GM12872 (cell line): Measurements from ENCODE around the gene ARID1B.

Experiments
- TF ChIP-seq, protein P1 (sequence below): IDR thresholded peaks from 3 replicates; pipeline ENCODE4 v1.5.1; 2011; ENCODE audit warnings: low read depth, mild to moderate bottlenecking, low read length, moderate library complexity; ENCODE audit not compliant: insufficient read depth

The ARID1B gene

DNA sequence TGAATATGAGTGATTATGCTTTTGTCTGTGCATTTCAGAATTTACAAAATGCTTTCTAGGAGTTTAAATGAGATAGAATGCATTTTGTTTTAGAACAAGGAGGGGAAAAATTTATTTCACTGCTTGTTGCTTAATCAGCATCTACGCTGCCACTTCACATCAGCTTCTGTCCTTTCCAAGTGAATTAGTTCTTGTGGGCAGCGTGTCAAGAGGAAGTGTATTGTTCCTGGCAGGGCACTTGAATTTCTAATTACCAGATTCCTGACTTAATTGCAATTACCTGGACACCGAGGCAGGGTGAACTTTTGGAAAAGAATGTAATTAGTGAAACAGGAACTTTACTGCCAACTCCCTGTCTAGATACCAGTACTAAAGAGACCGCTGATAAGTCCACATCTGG, 282.6 kb downstream of the ARID1B start:
- TF ChIP-seq, protein P1, sequence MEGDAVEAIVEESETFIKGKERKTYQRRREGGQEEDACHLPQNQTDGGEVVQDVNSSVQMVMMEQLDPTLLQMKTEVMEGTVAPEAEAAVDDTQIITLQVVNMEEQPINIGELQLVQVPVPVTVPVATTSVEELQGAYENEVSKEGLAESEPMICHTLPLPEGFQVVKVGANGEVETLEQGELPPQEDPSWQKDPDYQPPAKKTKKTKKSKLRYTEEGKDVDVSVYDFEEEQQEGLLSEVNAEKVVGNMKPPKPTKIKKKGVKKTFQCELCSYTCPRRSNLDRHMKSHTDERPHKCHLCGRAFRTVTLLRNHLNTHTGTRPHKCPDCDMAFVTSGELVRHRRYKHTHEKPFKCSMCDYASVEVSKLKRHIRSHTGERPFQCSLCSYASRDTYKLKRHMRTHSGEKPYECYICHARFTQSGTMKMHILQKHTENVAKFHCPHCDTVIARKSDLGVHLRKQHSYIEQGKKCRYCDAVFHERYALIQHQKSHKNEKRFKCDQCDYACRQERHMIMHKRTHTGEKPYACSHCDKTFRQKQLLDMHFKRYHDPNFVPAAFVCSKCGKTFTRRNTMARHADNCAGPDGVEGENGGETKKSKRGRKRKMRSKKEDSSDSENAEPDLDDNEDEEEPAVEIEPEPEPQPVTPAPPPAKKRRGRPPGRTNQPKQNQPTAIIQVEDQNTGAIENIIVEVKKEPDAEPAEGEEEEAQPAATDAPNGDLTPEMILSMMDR: no peak

DNA sequence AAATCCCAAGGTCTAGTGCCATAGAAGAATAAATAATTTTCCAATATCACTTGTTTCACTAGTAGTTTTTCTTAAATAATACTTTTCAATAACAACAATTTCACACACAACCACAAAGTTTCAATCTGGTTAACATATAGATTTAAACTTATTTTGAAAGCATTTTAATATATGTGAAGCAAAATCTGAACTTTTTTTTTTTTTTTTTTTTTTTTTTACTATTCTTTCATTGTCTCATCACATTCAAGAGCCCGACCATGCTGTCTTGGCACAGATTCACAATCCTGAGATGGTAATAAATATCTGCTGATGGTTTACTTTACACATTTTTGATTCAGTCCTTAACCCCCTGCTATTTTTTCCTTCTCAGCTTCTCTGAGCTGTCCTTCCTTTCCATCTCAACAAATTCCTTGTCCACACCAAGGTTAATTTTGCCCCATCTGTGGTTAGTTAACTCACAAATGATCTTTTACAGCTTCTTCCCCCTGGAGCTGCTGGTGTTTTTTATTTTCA, 283.3 kb downstream of the ARID1B start:
- TF ChIP-seq, protein P1: no peak

DNA sequence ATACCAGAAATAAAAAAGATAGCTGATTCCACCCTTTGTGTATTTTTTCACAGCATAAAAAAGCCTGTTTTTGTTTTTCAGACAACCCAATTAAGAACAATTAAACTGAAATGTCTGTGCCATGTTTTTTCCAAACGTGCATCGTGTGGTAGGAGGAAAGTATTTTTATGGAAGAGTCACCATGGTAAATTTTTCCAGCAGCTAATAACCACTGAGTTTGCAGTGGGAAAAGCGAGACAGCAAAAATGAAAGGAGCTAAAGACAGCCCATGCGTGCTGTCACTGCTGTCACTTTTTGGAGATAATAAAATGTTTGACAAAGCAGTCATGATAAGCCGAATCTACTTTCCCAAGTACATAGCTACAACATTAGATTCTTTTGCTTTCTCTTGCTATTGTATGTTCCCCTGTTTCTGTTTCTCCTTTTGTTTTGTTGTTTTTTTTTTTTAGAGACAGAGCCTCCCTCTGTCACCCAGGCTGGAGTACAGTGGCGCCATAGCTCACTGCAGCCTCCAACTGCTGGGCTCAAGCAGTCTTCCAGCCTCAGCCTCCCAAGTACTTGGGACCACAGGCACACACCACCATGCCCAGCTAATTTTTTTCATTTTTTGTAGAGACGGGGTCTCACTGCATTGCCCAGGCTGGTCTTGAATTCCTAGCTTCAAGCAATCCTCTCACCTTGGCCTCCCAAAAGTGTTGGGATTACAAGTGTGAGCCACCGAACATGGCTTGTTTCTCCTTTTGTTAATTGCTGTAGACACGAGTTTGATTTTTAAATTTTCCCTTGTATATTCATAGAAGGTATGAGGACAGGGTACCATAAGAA, 284.8 kb downstream of the ARID1B start:
- TF ChIP-seq, protein P1: no peak

DNA sequence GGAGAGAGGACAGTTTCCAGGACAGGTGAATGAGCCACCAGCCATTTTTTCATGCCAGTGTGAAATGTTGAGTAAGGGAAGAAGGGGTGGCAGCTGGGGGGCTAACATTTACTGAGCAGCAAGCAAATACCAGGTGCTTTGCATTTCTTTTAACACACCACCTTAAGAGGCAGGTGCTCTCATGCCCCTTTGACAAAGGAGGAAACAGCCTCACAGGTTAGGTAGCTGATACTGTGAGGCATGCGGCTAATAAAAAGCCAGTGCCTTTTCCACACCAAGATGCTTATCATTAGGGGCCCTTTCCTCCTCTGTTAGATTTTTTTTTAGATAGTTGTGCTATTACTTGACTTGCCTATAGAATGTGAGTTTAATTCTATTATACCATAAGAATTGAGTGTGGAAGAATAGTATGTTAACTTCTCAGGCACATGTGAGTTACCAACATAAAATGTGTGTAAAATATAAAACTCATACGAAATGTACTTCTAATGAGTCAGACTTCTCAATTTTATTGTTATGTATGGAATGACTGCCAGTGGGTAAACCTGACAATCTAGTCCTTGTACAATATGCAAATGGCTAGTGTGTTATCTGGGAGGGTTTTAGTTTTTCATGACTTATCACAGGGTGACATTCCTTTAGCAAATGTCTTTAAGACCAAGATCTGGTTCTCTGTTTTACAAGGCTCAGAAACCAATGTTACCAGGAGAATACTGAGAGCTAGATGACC, 286.2 kb downstream of the ARID1B start:
- TF ChIP-seq, protein P1: no peak

DNA sequence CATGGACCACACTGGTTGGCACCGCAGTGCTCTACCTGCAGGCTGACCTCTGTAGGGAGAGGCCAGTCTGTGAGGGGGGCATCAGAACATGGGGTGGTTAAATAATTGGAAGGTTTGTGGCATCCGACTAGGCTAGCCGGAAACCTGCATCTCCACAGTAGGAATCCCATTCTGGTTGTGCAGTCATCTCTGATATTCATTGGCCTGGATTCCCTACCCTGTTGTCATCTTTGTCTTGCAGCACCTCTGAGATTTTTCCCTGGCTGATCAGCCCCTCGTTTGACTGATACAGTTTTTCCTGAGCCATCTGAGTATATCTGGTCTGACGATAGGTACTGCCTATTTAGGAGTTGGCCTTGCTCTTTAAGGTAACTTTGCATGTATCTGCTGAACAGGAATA, 286.7 kb downstream of the ARID1B start:
- TF ChIP-seq, protein P1: no peak

DNA sequence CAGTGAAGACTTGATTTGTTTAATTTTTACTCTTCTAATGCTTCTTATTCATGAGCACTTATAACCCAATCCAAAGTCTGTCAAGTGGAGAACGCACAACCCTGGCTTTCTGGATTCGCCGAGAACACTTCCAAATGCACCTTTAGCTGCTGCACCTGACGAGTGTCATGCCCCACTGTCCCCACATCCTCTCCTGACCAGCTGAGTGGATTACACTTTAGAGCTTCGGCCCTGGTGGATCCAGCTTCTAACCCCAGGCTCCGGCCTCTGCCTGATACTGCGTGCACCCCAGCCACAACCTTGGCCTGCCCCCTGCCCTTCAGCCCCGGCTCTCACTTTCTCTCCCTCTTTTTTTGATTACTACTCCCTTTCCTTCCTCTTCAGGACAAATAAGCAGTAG, 287.3 kb downstream of the ARID1B start:
- TF ChIP-seq, protein P1: no peak

DNA sequence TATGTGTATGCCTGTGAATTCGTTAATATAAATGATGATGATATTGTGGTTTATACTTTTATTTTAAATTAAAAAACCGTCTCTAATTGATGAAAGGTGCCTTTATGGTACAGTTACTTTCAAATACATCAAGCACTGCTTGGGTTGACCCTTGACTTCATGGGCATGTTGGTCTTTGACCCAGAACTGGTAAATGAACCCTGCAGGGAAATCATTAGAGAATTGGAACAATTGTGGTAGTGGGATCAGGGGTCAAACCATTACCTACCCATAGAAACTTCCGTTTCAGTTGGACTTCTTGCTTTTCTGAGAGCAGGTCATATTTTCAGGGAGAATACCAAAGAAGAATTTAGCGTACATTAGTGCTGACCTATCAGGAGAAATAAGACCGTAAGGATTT, 288.2 kb downstream of the ARID1B start:
- TF ChIP-seq, protein P1: no peak
